Activated naive CD4-positive, alpha-beta T cell treated with anti-CD3 and anti-CD28 coated beads for 36 hours (primary cell): ENCODE data around the gene APAF1. TPM values are rescaled to one million over a fixed set of nuclear protein-coding genes. Genes with fewer than 3 reads are reported as not detected.

ENCODE experiments used
- CTCF ChIA-PET: fragments of 350-600 bp; sonication (Branson Sonifier 250); formaldehyde crosslinking; loops from one replicate; lab custom pipeline; 2021; ENCODE audit warnings: antibody characterized with exemption; lab: Charles Lee
- DNase-seq: peaks from one replicate; pipeline ENCODE4 v3.0.0-alpha.2; 2020
- H3K27ac Mint-ChIP-seq: one replicate; pipeline ENCODE4 v1.8.0; 2021; ENCODE audit warnings: mild to moderate bottlenecking, mixed read lengths
- H3K27me3 Mint-ChIP-seq: one replicate; pipeline ENCODE4 v1.8.0; 2021; ENCODE audit warnings: low read depth, mixed read lengths
- H3K36me3 Mint-ChIP-seq: one replicate; pipeline ENCODE4 v1.8.0; 2021; ENCODE audit warnings: low read depth, mixed read lengths
- H3K4me1 Mint-ChIP-seq: one replicate; pipeline ENCODE4 v1.8.0; 2021; ENCODE audit warnings: low read depth, mixed read lengths
- H3K4me3 Mint-ChIP-seq: one replicate; pipeline ENCODE4 v1.8.0; 2021; ENCODE audit warnings: mild to moderate bottlenecking, moderate library complexity, mixed read lengths
- H3K9me3 Mint-ChIP-seq: one replicate; pipeline ENCODE4 v1.8.0; 2021; ENCODE audit warnings: mixed read lengths
- intact Hi-C: fragments of 100-400 bp; cut with micrococcal nuclease; formaldehyde crosslinking; loops from one replicate; pipeline ENCODE4 v1.15.1; 2023
- total RNA-seq, 2 experiments: library from RNA; stranded (reverse); gene quantifications; one replicate each; pipeline ENCODE4 v1.2.3, GENCODE V29; 2021

Gene APAF1
- total RNA-seq, 2 experiments from 2014 or later, result 13.6 to 14.5 TPM

GRCh38 chr12:98736352-98737321, 91.5 kb downstream of the APAF1 start:
- H3K4me3 Mint-ChIP-seq, result no peak overlapping the region
- peaks cover 4% of the 10 kb centered on the region for H3K36me3 Mint-ChIP-seq
- CTCF ChIA-PET, result interaction anchor here (0.7 kb wide), 1 partner anchor 9 kb away, joined by 4 read pairs; no protein-coding TSS in a partner anchor
- no peak for DNase-seq
- peaks cover 4% of the 10 kb centered on the region for H3K27me3 Mint-ChIP-seq
- no peak overlapping the region for H3K27ac Mint-ChIP-seq
- peaks cover 18% of the 10 kb centered on the region for H3K4me1 Mint-ChIP-seq
- intact Hi-C loops, result no loop called here
- no peaks in the 10 kb centered on the region for H3K9me3 Mint-ChIP-seq

- H3K36me3 Mint-ChIP-seq, result peaks cover 4% of the 10 kb centered on the region
- H3K4me1 Mint-ChIP-seq, result peaks cover 21% of the 10 kb centered on the region
- H3K27me3 Mint-ChIP-seq, result peaks cover 4% of the 10 kb centered on the region
- DNase-seq, result no peak
- CTCF ChIA-PET, result interaction anchor here (0.7 kb wide), 1 partner anchor 10 kb away, joined by 4 read pairs; no protein-coding TSS in a partner anchor
- no peak overlapping the region for H3K4me3 Mint-ChIP-seq
- no peak overlapping the region for H3K27ac Mint-ChIP-seq
- H3K9me3 Mint-ChIP-seq, result no peaks in the 10 kb centered on the region
- intact Hi-C loops, result no loop called here
These were observed 92.2 kb downstream of the APAF1 start for GRCh38 chr12:98737322-98737712.

GRCh38 chr12:98738002-98738401, 92.9 kb downstream of the APAF1 start:
- CTCF ChIA-PET, result interaction anchor here (1.0 to 1.3 kb wide), 2 partner anchors 11 to 68 kb away, joined by 3 read pairs; no protein-coding TSS in a partner anchor
- intact Hi-C loops, result no loop called here
- no peak overlapping the region for H3K4me3 Mint-ChIP-seq
- peaks cover 21% of the 10 kb centered on the region for H3K4me1 Mint-ChIP-seq
- H3K9me3 Mint-ChIP-seq, result no peaks in the 10 kb centered on the region
- peaks cover 4% of the 10 kb centered on the region for H3K36me3 Mint-ChIP-seq
- DNase-seq, result no peak
- peaks cover 6% of the 10 kb centered on the region for H3K27me3 Mint-ChIP-seq
- no peak overlapping the region for H3K27ac Mint-ChIP-seq

DNA sequence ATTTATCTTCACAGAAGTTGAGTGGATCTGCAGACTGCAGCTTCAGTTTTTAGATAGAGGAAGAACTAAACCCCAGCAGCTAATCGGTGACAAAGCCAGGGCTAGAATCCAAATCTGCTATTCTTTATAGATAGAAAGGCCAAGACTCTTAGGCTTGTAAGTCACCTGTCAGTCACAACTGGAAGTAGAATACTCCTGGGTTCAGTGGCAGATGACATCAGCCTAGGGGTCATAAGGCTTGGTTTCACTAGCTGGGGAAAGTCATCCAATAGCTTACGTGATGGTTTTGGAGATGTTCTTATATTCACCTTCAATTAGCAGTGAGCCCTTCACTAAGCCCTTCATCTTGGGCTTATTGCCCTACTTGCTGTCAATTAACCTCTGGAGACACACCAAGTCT, 93.4 kb downstream of the APAF1 start:
- peak overlapping the region; percentile 33 for H3K27ac Mint-ChIP-seq
- DNase-seq, result peak; percentile 12

DNA sequence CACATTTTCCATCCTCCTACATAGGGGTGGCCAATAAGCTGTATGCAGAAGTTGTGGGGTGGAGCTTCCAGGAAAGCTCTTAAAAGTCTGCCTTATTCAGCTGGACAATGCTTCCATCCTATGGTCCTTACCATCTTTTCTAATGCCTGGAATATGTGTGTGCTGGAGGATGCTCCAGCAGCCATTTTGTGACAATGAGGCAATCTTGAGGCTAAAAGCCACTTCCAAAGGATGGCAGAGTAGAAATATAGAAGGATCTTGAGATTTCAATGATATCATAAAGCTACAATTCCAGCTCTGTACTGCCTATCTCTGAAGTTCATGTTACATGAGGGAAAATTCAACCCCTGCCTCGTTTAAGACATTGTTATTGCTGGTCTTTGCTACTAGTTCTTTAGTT, 95.7 kb downstream of the APAF1 start:
- peaks cover 21% of the 10 kb centered on the region for H3K4me1 Mint-ChIP-seq
- no peak for DNase-seq
- H3K27ac Mint-ChIP-seq, result peak overlapping the region; percentile 0
- no peak overlapping the region for H3K4me3 Mint-ChIP-seq
- intact Hi-C loops, result loop anchor here (1.0 to 5.0 kb wide), 4 partner anchors 84 to 1526 kb away; partner anchors contain the start of genes DEPDC4, SCYL2 and SLC25A3
- CTCF ChIA-PET, result interaction anchor here (1.6 to 2.5 kb wide), 4 partner anchors 16 to 257 kb away, joined by 5 to 9 read pairs (median 8); no protein-coding TSS in a partner anchor
- no peaks in the 10 kb centered on the region for H3K9me3 Mint-ChIP-seq
- peaks cover 6% of the 10 kb centered on the region for H3K27me3 Mint-ChIP-seq
- peaks cover 2% of the 10 kb centered on the region for H3K36me3 Mint-ChIP-seq

More for the DNA sequence above, 93.4 kb downstream of the APAF1 start:
- Mint-ChIP-seq H3K36me3 (peaks cover 4% of the 10 kb centered on the region), H3K4me1 (peaks cover 21% of the 10 kb centered on the region), H3K27me3 (peaks cover 6% of the 10 kb centered on the region), H3K9me3 (no peaks in the 10 kb centered on the region), H3K4me3 (no peak overlapping the region)
- intact Hi-C loops, result no loop called here
- CTCF ChIA-PET, result interaction anchor here (1.0 to 1.3 kb wide), 4 partner anchors 11 to 424 kb away, joined by 3 to 4 read pairs (median 3); no protein-coding TSS in a partner anchor

- CTCF ChIA-PET, result interaction anchor here (0.6 to 2.5 kb wide), 7 partner anchors 10 to 244 kb away, joined by 3 to 9 read pairs (median 4); no protein-coding TSS in a partner anchor
- peaks cover 10% of the 10 kb centered on the region for H3K27me3 Mint-ChIP-seq
- H3K36me3 Mint-ChIP-seq, result no peaks in the 10 kb centered on the region
- peaks cover 25% of the 10 kb centered on the region for H3K4me1 Mint-ChIP-seq
- intact Hi-C loops, result loop anchor here (1.0 to 5.0 kb wide), 4 partner anchors 85 to 1526 kb away; partner anchors contain the start of genes DEPDC4, SCYL2 and SLC25A3
- peak overlapping the region; percentile 81 for H3K27ac Mint-ChIP-seq
- H3K9me3 Mint-ChIP-seq, result no peaks in the 10 kb centered on the region
- H3K4me3 Mint-ChIP-seq, result no peak overlapping the region
- peak; percentile 53 for DNase-seq
These were observed 96.1 kb downstream of the APAF1 start for GRCh38 chr12:98741196-98741555.

GRCh38 chr12:98741556-98742265, 96.6 kb downstream of the APAF1 start:
- Mint-ChIP-seq H3K9me3 (no peaks in the 10 kb centered on the region), H3K4me1 (peaks cover 27% of the 10 kb centered on the region), H3K27ac (peak overlapping the region; percentile 81), H3K27me3 (peaks cover 15% of the 10 kb centered on the region), H3K4me3 (no peak overlapping the region), H3K36me3 (no peaks in the 10 kb centered on the region)
- intact Hi-C loops, result loop anchor here (1.0 to 5.0 kb wide), 6 partner anchors 43 to 1525 kb away; partner anchors contain the start of genes DEPDC4, SCYL2 and SLC25A3
- CTCF ChIA-PET, result interaction anchor here (0.6 to 2.5 kb wide), 9 partner anchors 10 to 245 kb away, joined by 3 to 9 read pairs (median 4); no protein-coding TSS in a partner anchor
- peak; percentile 29 for DNase-seq

DNA sequence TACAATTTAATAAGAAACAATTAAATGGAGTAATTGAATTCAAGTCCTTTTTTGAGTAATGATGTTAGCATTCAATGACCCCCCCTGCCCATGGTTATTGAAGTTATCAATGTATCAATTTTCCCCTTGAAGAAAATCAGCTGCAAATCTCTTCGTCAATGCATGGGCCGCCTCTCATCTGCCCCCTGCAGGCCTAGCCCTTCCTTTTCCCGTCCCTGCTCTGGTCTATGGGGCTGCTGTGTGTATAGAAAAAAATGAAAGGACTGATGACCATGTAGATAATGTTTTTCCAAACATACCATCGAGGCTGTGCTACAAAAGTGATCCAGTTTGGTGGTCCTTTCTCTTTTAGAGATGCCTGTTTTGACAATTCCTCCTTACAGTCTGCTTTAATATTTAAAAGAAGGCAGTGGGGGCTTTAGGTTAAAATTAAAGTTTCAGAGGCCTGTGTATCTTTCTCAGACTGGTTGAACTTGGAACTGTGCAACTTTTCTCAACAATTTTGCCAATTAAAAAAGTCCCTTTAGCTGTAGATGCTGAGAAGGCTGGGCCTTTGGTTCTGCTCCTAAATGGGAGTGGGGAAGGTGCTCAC, 98.4 kb downstream of the APAF1 start:
- peaks cover 22% of the 10 kb centered on the region for H3K27me3 Mint-ChIP-seq
- peak; percentile 60 for DNase-seq
- intact Hi-C loops, result loop anchor here (1.0 to 5.0 kb wide), 6 partner anchors 17 to 254 kb away; partner anchors contain the start of genes APAF1 and SLC25A3
- H3K4me1 Mint-ChIP-seq, result peaks cover 21% of the 10 kb centered on the region
- H3K27ac Mint-ChIP-seq, result no peak overlapping the region
- CTCF ChIA-PET, result interaction anchor here (0.6 to 1.3 kb wide), 3 partner anchors 16 to 329 kb away, joined by 3 to 4 read pairs (median 3); no protein-coding TSS in a partner anchor
- H3K9me3 Mint-ChIP-seq, result no peaks in the 10 kb centered on the region
- no peaks in the 10 kb centered on the region for H3K36me3 Mint-ChIP-seq
- no peak overlapping the region for H3K4me3 Mint-ChIP-seq

GRCh38 chr12:98744680-98745079, 99.6 kb downstream of the APAF1 start:
- Mint-ChIP-seq H3K27ac (no peak overlapping the region), H3K4me3 (no peak overlapping the region), H3K4me1 (peaks cover 21% of the 10 kb centered on the region), H3K36me3 (no peaks in the 10 kb centered on the region), H3K27me3 (peaks cover 27% of the 10 kb centered on the region), H3K9me3 (no peaks in the 10 kb centered on the region)
- intact Hi-C loops, result loop anchor here (5.0 kb wide), 2 partner anchors 152 to 253 kb away; partner anchors contain the start of gene SLC25A3
- DNase-seq, result no peak
- CTCF ChIA-PET, result no interaction called here

DNA sequence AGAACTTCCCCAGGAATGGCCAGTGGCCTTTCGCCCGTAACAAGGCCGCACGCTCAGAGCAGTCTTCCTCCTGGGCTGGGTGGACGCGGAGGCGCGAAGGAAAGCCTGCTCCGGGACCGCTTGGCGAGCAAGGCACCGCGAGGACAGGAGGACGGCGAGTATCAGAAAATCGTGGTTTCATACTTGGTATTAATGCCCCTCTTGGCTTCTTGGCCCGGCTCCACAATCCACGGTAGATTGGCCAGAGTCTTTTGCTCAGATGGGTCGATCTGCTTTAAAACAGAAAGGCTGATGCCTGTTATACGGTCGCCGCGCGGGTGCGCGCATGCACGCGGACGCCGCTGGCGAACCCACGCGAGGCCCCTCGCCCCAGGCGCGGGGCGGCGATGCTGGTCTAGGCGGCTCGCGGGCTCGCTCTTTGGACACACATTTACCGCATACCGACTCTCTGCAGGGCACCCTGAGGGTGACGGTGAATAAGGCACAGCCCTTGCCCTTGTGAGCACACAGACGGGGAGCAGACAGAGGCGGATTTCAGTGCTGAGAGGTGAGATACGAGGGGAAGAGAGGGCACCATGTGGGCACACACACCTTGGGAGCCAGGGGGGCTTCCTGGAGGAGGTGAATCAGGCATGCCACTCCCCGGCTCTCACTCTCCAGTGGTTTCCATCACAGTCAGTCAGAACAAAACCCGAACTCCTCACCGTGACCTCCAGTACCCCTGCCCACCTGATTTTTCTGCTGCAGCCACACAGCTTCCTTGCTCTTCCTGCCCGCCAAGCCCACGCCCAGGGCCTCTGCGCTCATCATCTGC, 100.7 kb downstream of the APAF1 start:
- Mint-ChIP-seq H3K4me1 (peaks cover 18% of the 10 kb centered on the region), H3K4me3 (peak overlapping the region; percentile 48), H3K9me3 (no peaks in the 10 kb centered on the region), H3K27ac (no peak overlapping the region), H3K27me3 (peaks cover 26% of the 10 kb centered on the region), H3K36me3 (no peaks in the 10 kb centered on the region)
- DNase-seq, result peak; percentile 42
- CTCF ChIA-PET, result no interaction called here
- intact Hi-C loops, result no loop called here

GRCh38 chr12:98748463-98748862, 103.4 kb downstream of the APAF1 start:
- peaks cover 23% of the 10 kb centered on the region for H3K27me3 Mint-ChIP-seq
- H3K9me3 Mint-ChIP-seq, result no peaks in the 10 kb centered on the region
- H3K36me3 Mint-ChIP-seq, result no peaks in the 10 kb centered on the region
- H3K4me1 Mint-ChIP-seq, result peaks cover 6% of the 10 kb centered on the region
- intact Hi-C loops, result no loop called here
- no peak overlapping the region for H3K4me3 Mint-ChIP-seq
- H3K27ac Mint-ChIP-seq, result no peak overlapping the region
- CTCF ChIA-PET, result interaction anchor here (0.5 kb wide), 1 partner anchor 139 kb away, joined by 4 read pairs; no protein-coding TSS in a partner anchor
- no peak for DNase-seq
